ENCODE measurements around the gene RIOX2. TPM values are rescaled to one million over a fixed set of nuclear protein-coding genes. Genes with fewer than 3 reads are reported as not detected.

The RIOX2 gene
- total RNA-seq, 1 donor from 2014 or later: 24.0 TPM

GRCh38 chr3:97934980-97935695 is 37.1 kb downstream of the RIOX2 start:
- Mint-ChIP-seq H3K36me3 (ENCODE audit: unreplicated experiment) (peaks cover 24% of the 10 kb centered on the region), H3K9me3 (ENCODE audit: unreplicated experiment) (peaks cover 9% of the 10 kb centered on the region)
- TF ChIP-seq CTCF (IDR thresholded peaks at IDR 0.05): no peak

GRCh38 chr3:97932387-97932801 is 39.8 kb downstream of the RIOX2 start:
- no peak for DNase-seq (ENCODE audit: extremely low spot score, unreplicated experiment)

More at GRCh38 chr3:97934980-97935695, 37.1 kb downstream of the RIOX2 start:
- no peak for DNase-seq (ENCODE audit: extremely low spot score, unreplicated experiment)
- peaks cover 2% of the 10 kb centered on the region for H3K4me1 Mint-ChIP-seq (ENCODE audit: unreplicated experiment)
- no peaks in the 10 kb centered on the region for H3K27me3 Mint-ChIP-seq (ENCODE audit: unreplicated experiment)
- no peak overlapping the region for H3K4me3 Mint-ChIP-seq (ENCODE audit: unreplicated experiment)
- no peak overlapping the region for H3K27ac Mint-ChIP-seq (ENCODE audit: unreplicated experiment)

GRCh38 chr3:97931218-97931617 is 41.0 kb downstream of the RIOX2 start:
- Mint-ChIP-seq H3K4me1 (ENCODE audit: unreplicated experiment) (peaks cover 5% of the 10 kb centered on the region), H3K27me3 (ENCODE audit: unreplicated experiment) (no peaks in the 10 kb centered on the region), H3K9me3 (ENCODE audit: unreplicated experiment) (peaks cover 17% of the 10 kb centered on the region), H3K36me3 (ENCODE audit: unreplicated experiment) (peaks cover 26% of the 10 kb centered on the region), H3K27ac (ENCODE audit: unreplicated experiment) (no peak overlapping the region), H3K4me3 (ENCODE audit: unreplicated experiment) (no peak overlapping the region)
- no peak for DNase-seq (ENCODE audit: extremely low spot score, unreplicated experiment)
- no peak for TF ChIP-seq CTCF (IDR thresholded peaks at IDR 0.05)

More at GRCh38 chr3:97932387-97932801, 39.8 kb downstream of the RIOX2 start:
- peaks cover 23% of the 10 kb centered on the region for H3K36me3 Mint-ChIP-seq (ENCODE audit: unreplicated experiment)
- no peaks in the 10 kb centered on the region for H3K27me3 Mint-ChIP-seq (ENCODE audit: unreplicated experiment)
- H3K4me3 Mint-ChIP-seq (ENCODE audit: unreplicated experiment): no peak overlapping the region
- H3K9me3 Mint-ChIP-seq (ENCODE audit: unreplicated experiment): peaks cover 9% of the 10 kb centered on the region
- no peak for TF ChIP-seq CTCF (IDR thresholded peaks at IDR 0.05)
- H3K4me1 Mint-ChIP-seq (ENCODE audit: unreplicated experiment): peaks cover 5% of the 10 kb centered on the region
- no peak overlapping the region for H3K27ac Mint-ChIP-seq (ENCODE audit: unreplicated experiment)

GRCh38 chr3:97930018-97930417 is 42.2 kb downstream of the RIOX2 start:
- Mint-ChIP-seq H3K27ac (ENCODE audit: unreplicated experiment) (no peak overlapping the region), H3K9me3 (ENCODE audit: unreplicated experiment) (peaks cover 17% of the 10 kb centered on the region), H3K4me1 (ENCODE audit: unreplicated experiment) (peaks cover 5% of the 10 kb centered on the region), H3K36me3 (ENCODE audit: unreplicated experiment) (peaks cover 33% of the 10 kb centered on the region), H3K4me3 (ENCODE audit: unreplicated experiment) (no peak overlapping the region), H3K27me3 (ENCODE audit: unreplicated experiment) (no peaks in the 10 kb centered on the region)
- no peak for DNase-seq (ENCODE audit: extremely low spot score, unreplicated experiment)
- TF ChIP-seq CTCF (IDR thresholded peaks at IDR 0.05): no peak

GRCh38 chr3:97928986-97929385 is 43.2 kb downstream of the RIOX2 start:
- H3K27me3 Mint-ChIP-seq (ENCODE audit: unreplicated experiment): no peaks in the 10 kb centered on the region
- H3K27ac Mint-ChIP-seq (ENCODE audit: unreplicated experiment): no peak overlapping the region
- H3K4me3 Mint-ChIP-seq (ENCODE audit: unreplicated experiment): no peak overlapping the region
- DNase-seq (ENCODE audit: extremely low spot score, unreplicated experiment): no peak
- TF ChIP-seq CTCF (IDR thresholded peaks at IDR 0.05): no peak
- H3K4me1 Mint-ChIP-seq (ENCODE audit: unreplicated experiment): peaks cover 5% of the 10 kb centered on the region
- peaks cover 33% of the 10 kb centered on the region for H3K36me3 Mint-ChIP-seq (ENCODE audit: unreplicated experiment)
- peaks cover 17% of the 10 kb centered on the region for H3K9me3 Mint-ChIP-seq (ENCODE audit: unreplicated experiment)
